Spleen (tissue), 7 donors: ENCODE measurements around the gene THSD4.

ENCODE experiments used
- CTCF ChIP-seq, 11 experiments: fragments of 200-600 bp in 7 of 11; fragments of 450-650 bp in 4 of 11; sonication (generic) in 4 of 11; IDR thresholded peaks in 8 of 11; conservative IDR thresholded peaks in 3 of 11; 1 replicate in 7 of 11; 2 replicates in 4 of 11; pipeline versions ENCODE4 v1.4.0 to v1.8.0; 2016 to 2021; ENCODE audit warnings: antibody characterized with exemption in 11 of 11, inconsistent platforms in 4 of 11, mild to moderate bottlenecking in 1 of 11
- POLR2AphosphoS5 ChIP-seq, 3 donors: sonication (generic); formaldehyde crosslinking; IDR thresholded peaks; one replicate each; pipeline ENCODE4 v1.5.1; 2017; ENCODE audit warnings: antibody characterized with exemption in 3 of 3
- donor health status: DM: no; HTN: no; CAD: no; lungs with moderate emphysema.
- donor health status: DM: no; HTN: no; CAD: no.
- donor health status: DM: no; HTN: no; CAD: no.

- TF ChIP-seq CTCF (IDR thresholded peaks at IDR 0.05 in 8 of 11, conservative IDR thresholded peaks at IDR 0.05 in 3 of 11) = no peak
- TF ChIP-seq POLR2AphosphoS5 (IDR thresholded peaks at IDR 0.05) = no peak
These were observed 191.3 kb downstream of the THSD4 start for GRCh38 chr15:71306538-71306937.
